Neural progenitor cell (in vitro differentiated cells): ENCODE results near the gene CES3. TPM values are rescaled to one million over a fixed set of nuclear protein-coding genes. Genes with fewer than 3 reads are reported as not detected.

Experiments
- DNase-seq: peaks from one replicate; pipeline ENCODE4 v3.0.0-alpha.2; 2016; ENCODE audit warnings: low spot score
- H2AFZ ChIP-seq: fragments of 200-600 bp; sonication (generic); replicated peaks from 2 replicates; pipeline ENCODE4 v1.6.1; 2016; ENCODE audit warnings: antibody characterized with exemption
- H3F3A ChIP-seq: fragments of 200-600 bp; sonication (generic); 2 replicates; pipeline ENCODE4 v1.6.1; 2016; ENCODE audit warnings: antibody characterized with exemption, low read depth
- H3K27ac ChIP-seq: fragments of 200-600 bp; sonication (generic); 2 replicates; pipeline ENCODE4 v1.5.1; 2016; ENCODE audit warnings: mild to moderate bottlenecking
- H3K27me3 ChIP-seq: fragments of 200-600 bp; sonication (generic); 2 replicates; pipeline ENCODE4 v1.6.1; 2016; ENCODE audit warnings: mild to moderate bottlenecking, moderate library complexity
- H3K36me3 ChIP-seq: fragments of 200-600 bp; sonication (generic); 2 replicates; pipeline ENCODE4 v1.5.1; 2016
- H3K4me1 ChIP-seq: fragments of 200-600 bp; sonication (generic); 2 replicates; pipeline ENCODE4 v1.6.1; 2016; ENCODE audit warnings: mixed run types
- H3K4me2 ChIP-seq: fragments of 200-600 bp; sonication (generic); 2 replicates; pipeline ENCODE4 v1.6.1; 2016
- H3K4me3 ChIP-seq: fragments of 200-600 bp; sonication (generic); 2 replicates; pipeline ENCODE4 v1.5.1; 2016
- H3K79me2 ChIP-seq: fragments of 200-600 bp; sonication (generic); 2 replicates; pipeline ENCODE4 v1.6.1; 2016; ENCODE audit warnings: low read depth
- H3K9ac ChIP-seq: fragments of 200-600 bp; sonication (generic); 2 replicates; pipeline ENCODE4 v1.6.1; 2016
- H3K9me3 ChIP-seq: fragments of 200-600 bp; sonication (generic); 2 replicates; pipeline ENCODE4 v1.5.1; 2016; ENCODE audit warnings: low read depth
- H4K20me1 ChIP-seq: fragments of 200-600 bp; sonication (generic); 2 replicates; pipeline ENCODE4 v1.6.1; 2016; ENCODE audit warnings: low read depth
- H3K27ac Mint-ChIP-seq: 3 replicates; pipeline ENCODE4 v1.8.0; 2021; ENCODE audit warnings: mixed read lengths
- H3K27me3 Mint-ChIP-seq: 2 replicates; pipeline ENCODE4 v1.8.0; 2022; ENCODE audit warnings: low read depth, mild to moderate bottlenecking, inconsistent platforms, moderate library complexity, mixed read lengths; ENCODE audit not compliant: insufficient read depth
- H3K36me3 Mint-ChIP-seq: 3 replicates; pipeline ENCODE4 v1.8.0; 2021; ENCODE audit warnings: mixed read lengths
- H3K4me1 Mint-ChIP-seq: 3 replicates; pipeline ENCODE4 v1.8.0; 2021; ENCODE audit warnings: mixed read lengths
- H3K4me3 Mint-ChIP-seq: 3 replicates; pipeline ENCODE4 v1.8.0; 2021; ENCODE audit warnings: mild to moderate bottlenecking, moderate library complexity, mixed read lengths
- H3K9me3 Mint-ChIP-seq: 3 replicates; pipeline ENCODE4 v1.8.0; 2020; ENCODE audit warnings: mixed read lengths
- EZH2 ChIP-seq: fragments of 200-600 bp; sonication (generic); IDR thresholded peaks from 2 replicates; pipeline ENCODE4 v1.6.1; 2017; ENCODE audit warnings: antibody characterized with exemption, mild to moderate bottlenecking, moderate library complexity
- EZH2phosphoT487 ChIP-seq: fragments of 200-600 bp; sonication (generic); IDR thresholded peaks from 2 replicates; pipeline ENCODE4 v1.6.1; 2017; ENCODE audit warnings: antibody characterized with exemption
- total RNA-seq: library from RNA; depleted of rRNA; stranded (reverse); fragments of >200 nt; gene quantifications from 2 replicates; pipeline ENCODE4 v1.2.3, GENCODE V29; 2015; ENCODE audit warnings: low replicate concordance
- TF ChIP-seq, protein P1 (sequence below): fragments of 200-600 bp; sonication (generic); IDR thresholded peaks from 2 replicates; pipeline ENCODE4 v1.5.1; 2017; ENCODE audit warnings: antibody characterized with exemption, mild to moderate bottlenecking

Gene CES3
- total RNA-seq, 1 donor from 2014 or later, result 5.7 TPM

DNA sequence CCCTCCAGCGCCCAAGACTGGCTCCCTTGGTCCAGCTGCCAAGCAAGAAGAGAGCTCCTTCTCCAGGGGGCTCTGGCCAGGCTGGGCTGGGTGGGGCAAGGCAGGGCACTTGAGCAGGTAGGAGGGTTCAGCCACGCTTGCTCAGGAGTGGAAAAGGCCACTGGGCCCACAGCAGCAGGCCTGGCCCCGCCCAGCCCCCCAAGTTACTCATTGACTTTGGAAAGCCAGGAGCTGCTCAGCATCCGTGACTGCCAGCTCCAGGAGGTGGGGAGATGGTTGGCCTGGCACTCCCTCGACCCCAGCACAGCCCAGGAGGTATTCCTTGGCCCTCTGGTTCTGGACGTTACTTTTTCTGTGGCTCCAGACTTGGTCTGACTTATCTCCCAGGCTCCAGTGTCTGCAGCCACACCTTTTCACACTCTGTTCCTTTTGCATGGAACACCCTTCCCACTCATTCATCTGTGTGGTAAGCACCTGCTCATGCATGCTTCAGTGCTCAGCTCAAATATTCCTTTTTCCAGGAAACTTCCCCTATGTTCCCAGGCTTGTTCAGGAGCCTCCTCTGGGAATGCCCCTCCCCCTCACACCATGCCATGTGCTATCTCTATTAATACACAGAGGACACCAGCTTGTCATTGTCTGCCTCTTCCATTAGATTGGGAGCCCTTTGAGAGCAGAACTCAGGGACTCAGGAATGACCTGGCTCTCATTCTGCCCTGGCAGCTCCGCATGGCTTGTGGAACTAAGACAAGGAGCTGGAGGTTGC, 42.1 kb upstream of the CES3 start, which contains the start of gene CDH16:
CDH16 (minus strand) TSS at position 83 of the 766 bp plus-strand sequence. CDS start 820 bp downstream, outside the sequence.
- no peaks in the 10 kb centered on the region for H3K9me3 ChIP-seq
- H3K27me3 ChIP-seq, result peaks cover 39% of the 10 kb centered on the region
- no peak within 1 kb of the TSS for H3K4me3 Mint-ChIP-seq
- no peaks in the 10 kb centered on the region for H3K36me3 ChIP-seq
- no peaks in the 10 kb centered on the region for H3K4me1 ChIP-seq
- no peak within 1 kb of the TSS for H3K4me2 ChIP-seq
- peaks cover 21% of the 10 kb centered on the region for H3K4me1 Mint-ChIP-seq
- peaks cover 19% of the 10 kb centered on the region for H3K27me3 Mint-ChIP-seq
- TF ChIP-seq EZH2phosphoT487, result no peak
- H3K79me2 ChIP-seq, result no peaks in the 10 kb centered on the region
- H3K9ac ChIP-seq, result no peak within 1 kb of the TSS
- no peak within 1 kb of the TSS for H3K27ac ChIP-seq
- H3K9me3 Mint-ChIP-seq, result no peaks in the 10 kb centered on the region
- H3K4me3 ChIP-seq, result no peak within 1 kb of the TSS
- no peak for DNase-seq
- H3K36me3 Mint-ChIP-seq, result no peaks in the 10 kb centered on the region
- H3K27ac Mint-ChIP-seq, result no peak within 1 kb of the TSS
- H2AFZ ChIP-seq, result no peak within 1 kb of the TSS
- H4K20me1 ChIP-seq, result no peaks in the 10 kb centered on the region
- H3F3A ChIP-seq, result no peaks in the 10 kb centered on the region

DNA sequence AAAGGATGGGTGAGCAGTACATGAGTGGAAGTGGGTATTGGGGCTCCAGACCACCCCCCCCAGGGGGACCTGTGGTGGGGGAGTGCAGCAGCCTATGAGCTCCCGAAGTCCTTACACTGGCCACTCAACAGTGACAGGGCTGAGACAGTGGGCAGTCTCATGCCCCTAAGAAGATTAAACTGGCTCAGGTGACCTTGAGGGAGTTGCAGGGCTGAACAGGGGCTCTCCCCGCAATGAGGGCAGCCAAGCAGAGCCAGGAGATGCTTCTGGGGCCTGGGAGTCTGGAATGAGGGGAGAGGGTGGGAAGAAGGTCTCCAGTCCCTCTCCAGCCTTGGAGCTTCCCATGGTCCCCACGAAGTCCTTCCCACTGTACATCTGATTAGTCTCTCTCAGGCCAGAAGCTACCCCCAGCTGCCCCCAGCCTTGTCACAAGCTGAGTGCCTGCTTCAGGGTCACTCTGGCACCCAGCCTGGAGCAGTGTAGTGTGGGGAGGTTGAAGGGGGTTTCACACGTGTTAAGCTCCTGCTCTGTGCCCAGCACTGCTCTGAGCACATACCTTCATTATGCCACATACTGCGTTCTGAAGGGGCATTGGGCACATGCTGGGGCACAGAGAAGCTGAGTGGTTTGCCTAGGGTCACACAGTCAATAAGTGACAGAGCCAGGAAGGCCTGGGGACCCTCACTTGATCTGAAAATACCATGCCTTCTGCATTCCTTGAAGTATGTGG, 41.3 kb upstream of the CES3 start:
- DNase-seq, result no peak
- TF ChIP-seq EZH2, result no peak
- TF ChIP-seq, protein P1, sequence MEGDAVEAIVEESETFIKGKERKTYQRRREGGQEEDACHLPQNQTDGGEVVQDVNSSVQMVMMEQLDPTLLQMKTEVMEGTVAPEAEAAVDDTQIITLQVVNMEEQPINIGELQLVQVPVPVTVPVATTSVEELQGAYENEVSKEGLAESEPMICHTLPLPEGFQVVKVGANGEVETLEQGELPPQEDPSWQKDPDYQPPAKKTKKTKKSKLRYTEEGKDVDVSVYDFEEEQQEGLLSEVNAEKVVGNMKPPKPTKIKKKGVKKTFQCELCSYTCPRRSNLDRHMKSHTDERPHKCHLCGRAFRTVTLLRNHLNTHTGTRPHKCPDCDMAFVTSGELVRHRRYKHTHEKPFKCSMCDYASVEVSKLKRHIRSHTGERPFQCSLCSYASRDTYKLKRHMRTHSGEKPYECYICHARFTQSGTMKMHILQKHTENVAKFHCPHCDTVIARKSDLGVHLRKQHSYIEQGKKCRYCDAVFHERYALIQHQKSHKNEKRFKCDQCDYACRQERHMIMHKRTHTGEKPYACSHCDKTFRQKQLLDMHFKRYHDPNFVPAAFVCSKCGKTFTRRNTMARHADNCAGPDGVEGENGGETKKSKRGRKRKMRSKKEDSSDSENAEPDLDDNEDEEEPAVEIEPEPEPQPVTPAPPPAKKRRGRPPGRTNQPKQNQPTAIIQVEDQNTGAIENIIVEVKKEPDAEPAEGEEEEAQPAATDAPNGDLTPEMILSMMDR, result no peak
- TF ChIP-seq EZH2phosphoT487, result no peak
- no peaks in the 10 kb centered on the region for H3K36me3 ChIP-seq
- peaks cover 24% of the 10 kb centered on the region for H3K27me3 Mint-ChIP-seq
- H3K4me1 Mint-ChIP-seq, result peaks cover 14% of the 10 kb centered on the region
- no peaks in the 10 kb centered on the region for H3K79me2 ChIP-seq
- H3K4me3 Mint-ChIP-seq, result peak overlapping the region; percentile 18
- no peaks in the 10 kb centered on the region for H3F3A ChIP-seq
- H3K4me3 ChIP-seq, result no peak overlapping the region
- no peak overlapping the region for H2AFZ ChIP-seq
- H3K27ac Mint-ChIP-seq, result no peak overlapping the region
- H4K20me1 ChIP-seq, result no peaks in the 10 kb centered on the region
- peaks cover 46% of the 10 kb centered on the region for H3K27me3 ChIP-seq
- H3K4me2 ChIP-seq, result no peak overlapping the region
- H3K9me3 ChIP-seq, result no peaks in the 10 kb centered on the region
- H3K27ac ChIP-seq, result no peak overlapping the region
- H3K4me1 ChIP-seq, result no peaks in the 10 kb centered on the region
- H3K36me3 Mint-ChIP-seq, result no peaks in the 10 kb centered on the region
- no peak overlapping the region for H3K9ac ChIP-seq
- no peaks in the 10 kb centered on the region for H3K9me3 Mint-ChIP-seq

DNA sequence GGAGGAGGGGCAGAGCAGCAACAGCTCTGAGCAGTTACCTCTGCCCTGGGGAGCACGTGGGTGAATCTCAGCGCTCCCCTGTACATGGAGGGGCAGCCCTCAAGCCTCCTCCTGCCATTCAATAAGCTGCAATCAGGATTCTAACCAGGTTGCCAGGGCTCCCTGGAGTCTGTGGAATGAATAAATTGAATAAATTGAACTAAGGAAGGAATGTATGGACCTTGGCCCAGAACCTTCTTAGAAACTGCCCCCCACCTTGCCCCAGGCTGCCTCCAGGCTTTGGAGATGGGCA, 40.8 kb upstream of the CES3 start:
- no peaks in the 10 kb centered on the region for H3K79me2 ChIP-seq
- H3K4me1 ChIP-seq, result no peaks in the 10 kb centered on the region
- H3K4me3 ChIP-seq, result no peak overlapping the region
- H3F3A ChIP-seq, result peaks cover under 1% of the 10 kb centered on the region
- H3K4me2 ChIP-seq, result no peak overlapping the region
- no peaks in the 10 kb centered on the region for H3K9me3 ChIP-seq
- H3K27me3 Mint-ChIP-seq, result peaks cover 25% of the 10 kb centered on the region
- peak overlapping the region; percentile 18 for H3K4me3 Mint-ChIP-seq
- peaks cover 12% of the 10 kb centered on the region for H3K4me1 Mint-ChIP-seq
- no peak for DNase-seq
- H3K9ac ChIP-seq, result no peak overlapping the region
- H2AFZ ChIP-seq, result no peak overlapping the region
- no peak overlapping the region for H3K27ac ChIP-seq
- no peaks in the 10 kb centered on the region for H3K9me3 Mint-ChIP-seq
- TF ChIP-seq, protein P1, result no peak
- no peak for TF ChIP-seq EZH2
- no peak for TF ChIP-seq EZH2phosphoT487
- H3K27ac Mint-ChIP-seq, result no peak overlapping the region
- H4K20me1 ChIP-seq, result no peaks in the 10 kb centered on the region
- H3K36me3 ChIP-seq, result no peaks in the 10 kb centered on the region
- H3K27me3 ChIP-seq, result peaks cover 51% of the 10 kb centered on the region
- no peaks in the 10 kb centered on the region for H3K36me3 Mint-ChIP-seq
